Activated CD8-positive, alpha-beta memory T cell treated with anti-CD3 and anti-CD28 coated beads for 1 hour (primary cell): ENCODE measurements around the gene IL17C.

Source experiments
- DNase-seq, 2 donors: peaks; one replicate each; pipeline ENCODE4 v3.0.0-alpha.2; 2020; ENCODE audit warnings: low read depth in 1 of 2; ENCODE audit errors: extremely low read depth in 1 of 2

IL17C gene

GRCh38 chr16:88681084-88681680 is 42.8 kb downstream of the IL17C start:
- DNase-seq = no peak

- DNase-seq = no peak
These were observed 43.5 kb downstream of the IL17C start for GRCh38 chr16:88681709-88682451.

- DNase-seq = no peak
These were observed 46.3 kb downstream of the IL17C start for GRCh38 chr16:88684569-88685155.

GRCh38 chr16:88685156-88686061 is 47.0 kb downstream of the IL17C start:
- peak in 1 of 2 donors; percentile 61 for DNase-seq

GRCh38 chr16:88686062-88686438 is 47.7 kb downstream of the IL17C start:
- no peak for DNase-seq

- DNase-seq = peak in 1 of 2 donors; percentile 77
These were observed 48.3 kb downstream of the IL17C start, which contains the start of gene SNAI3 for GRCh38 chr16:88686439-88687253. Gene SNAI3 (minus strand): TSS chr16:88686507. CDS start chr16:88686406, 101 bp downstream.

- DNase-seq = no peak
These were observed 48.8 kb downstream of the IL17C start for GRCh38 chr16:88687254-88687576.

GRCh38 chr16:88687676-88688012 is 49.3 kb downstream of the IL17C start:
- DNase-seq = no peak

GRCh38 chr16:88688013-88688778 is 49.8 kb downstream of the IL17C start:
- DNase-seq = no peak
